ENCODE results near the gene EPS8. TPM values are rescaled to one million over a fixed set of nuclear protein-coding genes. Genes with fewer than 3 reads are reported as not detected.

Gene EPS8
- total RNA-seq, 1 donor from 2014 or later = 72.8 TPM

DNA sequence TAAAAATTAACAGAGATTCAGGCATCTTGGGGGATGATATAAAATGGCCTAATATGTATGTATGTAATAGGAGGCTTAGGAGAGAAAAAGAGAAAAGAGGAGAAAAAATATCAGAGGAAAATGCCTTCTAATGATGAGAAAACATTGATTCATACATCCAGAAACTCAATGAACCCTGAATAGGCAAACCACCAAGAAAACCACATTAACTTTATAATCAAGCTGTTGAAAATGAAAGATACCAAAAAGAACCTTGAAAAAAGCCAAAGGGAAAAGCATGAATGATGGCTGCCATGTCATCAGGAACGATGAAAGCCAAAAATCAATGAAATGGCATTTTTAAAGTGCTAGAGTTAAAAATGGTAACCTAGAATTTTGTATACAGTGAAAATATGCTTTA, 180.2 kb downstream of the EPS8 start:
- TF ChIP-seq, protein P1, sequence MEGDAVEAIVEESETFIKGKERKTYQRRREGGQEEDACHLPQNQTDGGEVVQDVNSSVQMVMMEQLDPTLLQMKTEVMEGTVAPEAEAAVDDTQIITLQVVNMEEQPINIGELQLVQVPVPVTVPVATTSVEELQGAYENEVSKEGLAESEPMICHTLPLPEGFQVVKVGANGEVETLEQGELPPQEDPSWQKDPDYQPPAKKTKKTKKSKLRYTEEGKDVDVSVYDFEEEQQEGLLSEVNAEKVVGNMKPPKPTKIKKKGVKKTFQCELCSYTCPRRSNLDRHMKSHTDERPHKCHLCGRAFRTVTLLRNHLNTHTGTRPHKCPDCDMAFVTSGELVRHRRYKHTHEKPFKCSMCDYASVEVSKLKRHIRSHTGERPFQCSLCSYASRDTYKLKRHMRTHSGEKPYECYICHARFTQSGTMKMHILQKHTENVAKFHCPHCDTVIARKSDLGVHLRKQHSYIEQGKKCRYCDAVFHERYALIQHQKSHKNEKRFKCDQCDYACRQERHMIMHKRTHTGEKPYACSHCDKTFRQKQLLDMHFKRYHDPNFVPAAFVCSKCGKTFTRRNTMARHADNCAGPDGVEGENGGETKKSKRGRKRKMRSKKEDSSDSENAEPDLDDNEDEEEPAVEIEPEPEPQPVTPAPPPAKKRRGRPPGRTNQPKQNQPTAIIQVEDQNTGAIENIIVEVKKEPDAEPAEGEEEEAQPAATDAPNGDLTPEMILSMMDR (IDR thresholded peaks at IDR 0.05) = no peak
- H3K4me3 ChIP-seq = no peak overlapping the region
- no peak overlapping the region for H3K27ac ChIP-seq
- H3K36me3 ChIP-seq = no peaks in the 10 kb centered on the region
- intact Hi-C loops (cut with DNase I) = no loop called here
- peaks cover 6% of the 10 kb centered on the region for H3K9me3 ChIP-seq
- no peaks in the 10 kb centered on the region for H3K27me3 ChIP-seq (ENCODE audit: low read depth)
- ATAC-seq (no peak), DNase-seq (no peak)
- no peaks in the 10 kb centered on the region for H3K4me1 ChIP-seq

DNA sequence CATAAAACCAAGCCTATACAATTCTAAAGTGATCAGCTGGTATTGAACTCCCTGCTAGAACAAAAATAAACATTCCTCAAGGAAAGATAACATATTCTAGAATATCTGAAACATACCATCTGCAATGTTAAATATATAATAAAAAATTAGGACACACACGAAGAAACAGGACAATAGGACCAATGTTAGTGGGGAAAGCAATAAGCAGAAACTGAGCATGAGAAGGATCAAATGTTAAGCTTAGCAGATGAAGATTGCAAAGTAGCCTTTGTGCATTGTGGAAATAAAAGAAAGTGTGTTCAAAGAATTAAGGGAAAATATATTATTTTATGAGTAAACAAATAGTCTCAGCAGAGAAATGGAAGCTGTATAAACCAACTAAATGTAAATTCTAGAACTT, 180.8 kb downstream of the EPS8 start:
- no peak overlapping the region for H3K27ac ChIP-seq
- TF ChIP-seq, protein P1 (IDR thresholded peaks at IDR 0.05) = no peak
- DNase-seq (no peak), ATAC-seq (no peak)
- H3K27me3 ChIP-seq (ENCODE audit: low read depth) = no peaks in the 10 kb centered on the region
- H3K36me3 ChIP-seq = no peaks in the 10 kb centered on the region
- intact Hi-C loops (cut with DNase I) = no loop called here
- H3K4me1 ChIP-seq = no peaks in the 10 kb centered on the region
- peaks cover 3% of the 10 kb centered on the region for H3K9me3 ChIP-seq
- H3K4me3 ChIP-seq = no peak overlapping the region

DNA sequence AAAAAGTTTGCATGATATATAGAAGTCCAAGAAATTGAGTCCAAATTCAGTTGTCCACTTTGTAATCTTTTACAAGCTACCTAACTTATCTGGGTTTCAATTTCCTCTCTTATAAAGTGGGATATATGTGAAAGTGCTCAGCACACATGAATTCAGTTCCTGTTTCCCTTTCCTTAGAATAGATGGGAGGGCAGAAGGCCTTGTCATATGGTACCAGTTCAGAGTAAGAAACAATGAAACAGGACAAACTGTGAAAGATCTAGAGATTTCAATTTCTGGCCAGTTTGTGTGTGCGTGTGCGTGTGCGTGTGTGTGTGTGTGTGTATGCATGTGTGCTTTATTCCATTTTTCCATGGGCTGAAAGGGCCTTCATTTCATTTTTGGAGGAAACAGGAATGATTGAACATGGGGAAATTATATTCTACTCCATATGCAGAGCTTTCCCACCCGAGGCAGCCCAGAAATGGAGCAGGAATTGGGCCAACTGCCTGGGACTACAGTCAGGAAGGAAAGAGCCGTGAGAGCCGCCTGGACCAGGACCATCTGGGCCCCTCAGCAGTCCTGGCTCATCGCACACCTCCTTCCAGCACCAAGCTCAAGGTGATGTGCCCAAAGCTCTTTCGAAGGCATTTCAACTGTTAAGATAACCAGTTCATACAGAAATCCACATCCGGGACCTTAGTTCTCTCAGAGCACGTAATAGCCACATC, 183.2 kb downstream of the EPS8 start:
- intact Hi-C loops (cut with DNase I) = no loop called here
- Histone ChIP-seq H3K9me3 (no peaks in the 10 kb centered on the region), H3K27me3 (ENCODE audit: low read depth) (no peaks in the 10 kb centered on the region), H3K36me3 (no peaks in the 10 kb centered on the region), H3K27ac (no peak overlapping the region), H3K4me3 (no peak overlapping the region), H3K4me1 (no peaks in the 10 kb centered on the region)
- ATAC-seq = peak in 1 of 2 donors; percentile 29
- no peak for DNase-seq
- TF ChIP-seq, protein P1 (IDR thresholded peaks at IDR 0.05) = no peak

DNA sequence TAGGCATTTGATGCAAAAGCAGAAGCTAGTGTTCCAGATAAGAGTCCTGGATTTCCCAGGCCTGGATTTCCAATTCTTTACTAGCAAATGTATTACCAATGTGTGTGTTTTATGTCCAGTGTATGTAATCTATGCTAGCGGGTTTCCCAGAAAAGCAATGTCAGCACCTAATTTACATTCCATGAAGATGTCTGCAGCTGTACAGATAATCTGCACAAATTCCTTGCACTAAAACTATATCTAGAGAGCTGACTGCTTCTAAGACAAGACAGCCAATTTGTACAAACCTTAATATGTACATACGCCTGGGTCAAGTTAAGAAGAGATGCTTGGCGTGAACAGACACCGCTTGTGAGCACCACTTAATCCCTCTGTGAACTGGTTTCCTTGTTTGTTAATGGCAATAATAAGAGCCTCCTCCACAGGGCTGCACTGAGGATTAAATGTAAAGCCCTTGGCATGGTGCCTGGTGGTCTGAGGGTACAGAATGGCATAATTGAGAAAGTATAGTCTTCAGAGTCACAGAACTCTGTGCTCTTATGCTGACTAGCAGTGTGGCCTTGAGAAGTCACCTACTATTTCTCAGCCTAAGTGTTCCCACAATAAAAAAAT, 185.6 kb downstream of the EPS8 start:
- Histone ChIP-seq H3K36me3 (no peaks in the 10 kb centered on the region), H3K27me3 (ENCODE audit: low read depth) (no peaks in the 10 kb centered on the region), H3K4me3 (no peak overlapping the region), H3K9me3 (no peaks in the 10 kb centered on the region), H3K4me1 (peaks cover 13% of the 10 kb centered on the region), H3K27ac (no peak overlapping the region)
- no peak for ATAC-seq
- TF ChIP-seq, protein P1 (IDR thresholded peaks at IDR 0.05) = no peak
- intact Hi-C loops (cut with DNase I) = no loop called here
- DNase-seq = no peak

DNA sequence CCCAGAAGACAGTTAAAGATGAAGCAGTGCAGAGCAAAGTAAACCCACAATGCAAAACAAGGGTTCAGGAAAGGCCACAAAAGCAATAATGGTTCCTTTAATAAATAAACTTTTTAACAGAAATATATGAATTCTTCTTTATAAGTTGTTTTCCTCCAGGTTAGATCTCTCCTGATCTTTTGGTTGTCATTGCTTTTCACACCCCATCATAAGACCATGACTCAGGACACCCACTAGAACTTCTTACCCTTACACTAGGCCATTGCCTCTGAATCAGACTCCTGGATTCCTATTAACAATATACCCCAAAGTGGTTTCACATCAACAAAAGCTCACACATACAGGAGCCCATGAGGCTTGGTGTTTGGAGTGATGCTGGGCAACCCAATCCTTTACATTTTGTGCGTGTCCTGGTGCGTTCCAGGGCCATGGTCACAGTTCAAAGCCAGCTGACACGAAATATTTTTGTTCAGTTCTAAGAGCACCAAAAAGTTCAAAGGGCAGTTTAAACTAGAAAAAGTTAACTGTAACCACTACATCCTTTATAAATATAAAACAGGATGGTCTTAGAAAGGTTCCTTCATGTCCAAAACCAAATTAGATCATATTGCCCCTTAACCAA, 187.0 kb downstream of the EPS8 start:
- intact Hi-C loops (cut with DNase I) = no loop called here
- no peak overlapping the region for H3K27ac ChIP-seq
- no peaks in the 10 kb centered on the region for H3K27me3 ChIP-seq (ENCODE audit: low read depth)
- H3K9me3 ChIP-seq = no peaks in the 10 kb centered on the region
- H3K4me1 ChIP-seq = peaks cover 14% of the 10 kb centered on the region
- DNase-seq = no peak
- no peak for ATAC-seq
- no peak overlapping the region for H3K4me3 ChIP-seq
- no peaks in the 10 kb centered on the region for H3K36me3 ChIP-seq
- TF ChIP-seq, protein P1 (IDR thresholded peaks at IDR 0.05) = no peak

Measured in lower lobe of right lung (tissue), 2 donors.